K562 (cell line): ENCODE data around the gene PTBP3. TPM values are rescaled to one million over a fixed set of nuclear protein-coding genes. Genes with fewer than 3 reads are reported as not detected.

Experiments used
- ARHGAP35 ChIP-seq: fragments of 450-650 bp; IDR thresholded peaks from 2 replicates; pipeline ENCODE4 v1.6.1; 2018; ENCODE audit not compliant: partially characterized antibody
- BCOR ChIP-seq: fragments of 450-650 bp; IDR thresholded peaks from 2 replicates; pipeline ENCODE4 v1.6.1; 2016
- CHD4 ChIP-seq: fragments of 200-600 bp; sonication (generic); IDR thresholded peaks from 3 replicates; pipeline ENCODE4 v1.6.1; 2012; ENCODE audit warnings: low read depth, mild to moderate bottlenecking, mixed read lengths, low read length, inconsistent platforms; ENCODE audit not compliant: insufficient read depth, insufficient replicate concordance, poor library complexity, severe bottlenecking
- LCOR ChIP-seq: sonication (generic); formaldehyde crosslinking; IDR thresholded peaks from 2 replicates; pipeline ENCODE4 v1.8.0; 2022; ENCODE audit warnings: mild to moderate bottlenecking, missing genetic modification reagents
- MAFF ChIP-seq: IDR thresholded peaks from 2 replicates; pipeline ENCODE4 v1.6.1; 2012; ENCODE audit warnings: low read length, improper control_type of control experiment
- MBD2 ChIP-seq: sonication (generic); IDR thresholded peaks from 2 replicates; pipeline ENCODE4 v1.6.1; 2016; ENCODE audit warnings: low read depth, borderline replicate concordance
- SMARCC2 ChIP-seq: fragments of 450-650 bp; IDR thresholded peaks from 2 replicates; pipeline ENCODE4 v1.6.1; 2017; ENCODE audit warnings: antibody characterized with exemption, moderate library complexity, mild to moderate bottlenecking, low read depth
- YY1 ChIP-seq, 3 experiments: IDR thresholded peaks; 2 replicates each; pipeline ENCODE4 v1.6.1; 2011; ENCODE audit warnings: low read length in 2 of 3, mild to moderate bottlenecking in 2 of 3, moderate library complexity in 2 of 3, borderline replicate concordance in 1 of 3, control low read depth in 1 of 3, low read depth in 1 of 3; ENCODE audit not compliant: insufficient read depth in 3 of 3, insufficient replicate concordance in 2 of 3, control insufficient read depth in 1 of 3, insufficient read length in 1 of 3; ENCODE audit errors: extremely low read depth in 1 of 3
- ZBTB7A ChIP-seq: IDR thresholded peaks from 2 replicates; pipeline ENCODE4 v1.6.1; 2011; ENCODE audit warnings: low read depth, mild to moderate bottlenecking, low read length, moderate library complexity, borderline replicate concordance; ENCODE audit not compliant: control insufficient read depth
- ZNF785 ChIP-seq: fragments of 250-450 bp; sonication (Bioruptor Pico); IDR thresholded peaks from 2 replicates; pipeline ENCODE4 v1.4.0; 2020; ENCODE audit warnings: mild to moderate bottlenecking
- polyA plus RNA-seq, 8 experiments: library from polyadenylated mRNA; depleted of rRNA in 4 of 8; stranded (reverse) in 5 of 8; unstranded in 3 of 8; fragments of >200 nt; fragmentation: Nextera tagmentation in 2 of 8; fragmentation: Illumina TruSeq in 1 of 8; extraction: Ambion mirVana in 2 of 8; extraction: Trizol in 1 of 8; gene quantifications; 2 replicates each; pipeline versions ENCODE4 v1.2.1 to v1.2.3, GENCODE V29; 2011 to 2014; ENCODE audit warnings: inconsistent platforms in 1 of 8, missing spikeins in 1 of 8
- total RNA-seq, 7 experiments: library from RNA; depleted of rRNA in 6 of 7; stranded (reverse); fragments of >200 nt in 6 of 7; fragmentation: Illumina TruSeq in 2 of 7; extraction: Trizol in 2 of 7; gene quantifications; 2 replicates each; pipeline versions ENCODE4 v1.2.1 to v1.2.3, GENCODE V29; 2011 to 2021; ENCODE audit warnings: low replicate concordance in 1 of 7
- TF ChIP-seq, protein P1 (sequence below), 3 experiments: fragments of 200-800 bp in 1 of 3; fragments of 250-450 bp in 1 of 3; fragments of 450-650 bp in 1 of 3; sonication (Bioruptor Pico) in 1 of 3; sonication (Bioruptor generic) in 1 of 3; formaldehyde crosslinking in 1 of 3; IDR thresholded peaks; 2 replicates each; pipeline versions ENCODE4 v1.6.1 to v1.8.0; 2016 to 2022; ENCODE audit warnings: mild to moderate bottlenecking in 2 of 3, missing genetic modification characterization in 2 of 3, missing compliant biosample characterization in 1 of 3, moderate library complexity in 1 of 3
- TF ChIP-seq, protein P2 (sequence below): fragments of 150-350 bp; IDR thresholded peaks from 2 replicates; pipeline ENCODE4 v1.6.1; 2014; ENCODE audit warnings: low read depth, mild to moderate bottlenecking, low read length, borderline replicate concordance
- TF ChIP-seq, protein P3 (sequence below): fragments of 250-450 bp; sonication (Bioruptor Pico); IDR thresholded peaks from 2 replicates; pipeline ENCODE4 v1.5.0; 2021; ENCODE audit warnings: mild to moderate bottlenecking, borderline replicate concordance

Gene PTBP3
- total and polyA plus RNA-seq, 9 of the 15 experiments (the other 6 are each of a cell fraction or from before 2014, with no cell fraction given), result 22.4 to 132 (median 68.0) TPM

DNA sequence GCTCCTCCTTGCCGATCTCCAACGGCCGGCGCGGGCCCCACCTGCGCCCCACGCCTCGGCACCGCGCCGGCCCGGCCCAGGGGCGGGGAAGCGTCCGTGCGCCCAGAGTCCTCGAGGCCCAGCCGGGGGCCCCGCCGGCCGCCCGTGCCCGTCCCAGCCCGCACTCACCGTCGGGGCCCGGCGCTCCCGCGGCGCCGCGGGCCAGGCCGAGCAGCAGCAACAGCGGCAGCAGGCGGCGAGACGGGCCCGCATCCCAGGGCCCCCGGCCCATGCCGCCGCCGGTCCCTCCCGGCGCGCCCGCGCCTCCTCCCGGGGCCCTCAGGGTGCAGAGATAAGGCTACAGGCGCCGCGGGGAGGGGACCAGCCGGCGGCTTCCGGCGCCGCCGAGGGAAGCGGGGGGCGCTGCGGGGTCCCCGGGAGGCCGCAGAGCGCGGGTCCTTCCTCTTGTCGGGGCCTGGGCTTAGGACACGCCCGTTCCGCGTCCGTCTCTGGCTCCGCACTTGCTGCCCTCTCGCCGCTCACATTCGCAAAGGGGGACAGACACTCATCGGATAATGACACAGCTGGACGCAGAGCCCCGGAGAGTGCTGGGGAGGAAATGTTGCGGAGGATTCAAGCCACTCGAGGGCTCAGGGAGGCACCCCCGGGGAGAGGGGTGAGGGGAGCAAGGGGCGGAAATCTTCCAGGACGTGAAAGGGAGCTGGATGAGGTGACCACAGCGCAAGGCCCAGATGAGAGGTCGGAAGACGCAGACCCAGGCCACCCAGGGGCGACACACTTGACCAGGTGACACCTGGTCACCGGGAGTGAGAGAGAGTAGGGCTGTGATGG, 158.2 kb downstream of the PTBP3 start, which contains the start of gene SUSD1 (continued):
- TF ChIP-seq CHD4 (no peak), BCOR (no peak), YY1 (IDR thresholded peaks at IDR 0.05; ENCODE audit: borderline replicate concordance in 1 of 3, control insufficient read depth in 1 of 3, extremely low read depth in 1 of 3, insufficient read depth in 3 of 3, insufficient read length in 1 of 3, insufficient replicate concordance in 2 of 3, low read depth in 1 of 3, low read length in 2 of 3) (peak in 2 of 3 experiments; percentile 47 to 58), ZBTB7A (peak; percentile 99), SMARCC2 (no peak), ZNF785 (no peak), MBD2 (no peak), LCOR (CRISPR knock-in tag) (no peak), ARHGAP35 (no peak), MAFF (no peak)
- TF ChIP-seq, protein P1, sequence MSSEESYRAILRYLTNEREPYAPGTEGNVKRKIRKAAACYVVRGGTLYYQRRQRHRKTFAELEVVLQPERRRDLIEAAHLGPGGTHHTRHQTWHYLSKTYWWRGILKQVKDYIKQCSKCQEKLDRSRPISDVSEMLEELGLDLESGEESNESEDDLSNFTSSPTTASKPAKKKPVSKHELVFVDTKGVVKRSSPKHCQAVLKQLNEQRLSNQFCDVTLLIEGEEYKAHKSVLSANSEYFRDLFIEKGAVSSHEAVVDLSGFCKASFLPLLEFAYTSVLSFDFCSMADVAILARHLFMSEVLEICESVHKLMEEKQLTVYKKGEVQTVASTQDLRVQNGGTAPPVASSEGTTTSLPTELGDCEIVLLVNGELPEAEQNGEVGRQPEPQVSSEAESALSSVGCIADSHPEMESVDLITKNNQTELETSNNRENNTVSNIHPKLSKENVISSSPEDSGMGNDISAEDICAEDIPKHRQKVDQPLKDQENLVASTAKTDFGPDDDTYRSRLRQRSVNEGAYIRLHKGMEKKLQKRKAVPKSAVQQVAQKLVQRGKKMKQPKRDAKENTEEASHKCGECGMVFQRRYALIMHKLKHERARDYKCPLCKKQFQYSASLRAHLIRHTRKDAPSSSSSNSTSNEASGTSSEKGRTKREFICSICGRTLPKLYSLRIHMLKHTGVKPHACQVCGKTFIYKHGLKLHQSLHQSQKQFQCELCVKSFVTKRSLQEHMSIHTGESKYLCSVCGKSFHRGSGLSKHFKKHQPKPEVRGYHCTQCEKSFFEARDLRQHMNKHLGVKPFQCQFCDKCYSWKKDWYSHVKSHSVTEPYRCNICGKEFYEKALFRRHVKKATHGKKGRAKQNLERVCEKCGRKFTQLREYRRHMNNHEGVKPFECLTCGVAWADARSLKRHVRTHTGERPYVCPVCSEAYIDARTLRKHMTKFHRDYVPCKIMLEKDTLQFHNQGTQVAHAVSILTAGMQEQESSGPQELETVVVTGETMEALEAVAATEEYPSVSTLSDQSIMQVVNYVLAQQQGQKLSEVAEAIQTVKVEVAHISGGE (CRISPR knock-in tag; IDR thresholded peaks at IDR 0.05), result peak in 2 of 3 experiments; percentile 65 to 90; a peak in 3 of 6 replicates
- TF ChIP-seq, protein P2, sequence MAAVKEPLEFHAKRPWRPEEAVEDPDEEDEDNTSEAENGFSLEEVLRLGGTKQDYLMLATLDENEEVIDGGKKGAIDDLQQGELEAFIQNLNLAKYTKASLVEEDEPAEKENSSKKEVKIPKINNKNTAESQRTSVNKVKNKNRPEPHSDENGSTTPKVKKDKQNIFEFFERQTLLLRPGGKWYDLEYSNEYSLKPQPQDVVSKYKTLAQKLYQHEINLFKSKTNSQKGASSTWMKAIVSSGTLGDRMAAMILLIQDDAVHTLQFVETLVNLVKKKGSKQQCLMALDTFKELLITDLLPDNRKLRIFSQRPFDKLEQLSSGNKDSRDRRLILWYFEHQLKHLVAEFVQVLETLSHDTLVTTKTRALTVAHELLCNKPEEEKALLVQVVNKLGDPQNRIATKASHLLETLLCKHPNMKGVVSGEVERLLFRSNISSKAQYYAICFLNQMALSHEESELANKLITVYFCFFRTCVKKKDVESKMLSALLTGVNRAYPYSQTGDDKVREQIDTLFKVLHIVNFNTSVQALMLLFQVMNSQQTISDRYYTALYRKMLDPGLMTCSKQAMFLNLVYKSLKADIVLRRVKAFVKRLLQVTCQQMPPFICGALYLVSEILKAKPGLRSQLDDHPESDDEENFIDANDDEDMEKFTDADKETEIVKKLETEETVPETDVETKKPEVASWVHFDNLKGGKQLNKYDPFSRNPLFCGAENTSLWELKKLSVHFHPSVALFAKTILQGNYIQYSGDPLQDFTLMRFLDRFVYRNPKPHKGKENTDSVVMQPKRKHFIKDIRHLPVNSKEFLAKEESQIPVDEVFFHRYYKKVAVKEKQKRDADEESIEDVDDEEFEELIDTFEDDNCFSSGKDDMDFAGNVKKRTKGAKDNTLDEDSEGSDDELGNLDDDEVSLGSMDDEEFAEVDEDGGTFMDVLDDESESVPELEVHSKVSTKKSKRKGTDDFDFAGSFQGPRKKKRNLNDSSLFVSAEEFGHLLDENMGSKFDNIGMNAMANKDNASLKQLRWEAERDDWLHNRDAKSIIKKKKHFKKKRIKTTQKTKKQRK, result no peak
- TF ChIP-seq, protein P3, sequence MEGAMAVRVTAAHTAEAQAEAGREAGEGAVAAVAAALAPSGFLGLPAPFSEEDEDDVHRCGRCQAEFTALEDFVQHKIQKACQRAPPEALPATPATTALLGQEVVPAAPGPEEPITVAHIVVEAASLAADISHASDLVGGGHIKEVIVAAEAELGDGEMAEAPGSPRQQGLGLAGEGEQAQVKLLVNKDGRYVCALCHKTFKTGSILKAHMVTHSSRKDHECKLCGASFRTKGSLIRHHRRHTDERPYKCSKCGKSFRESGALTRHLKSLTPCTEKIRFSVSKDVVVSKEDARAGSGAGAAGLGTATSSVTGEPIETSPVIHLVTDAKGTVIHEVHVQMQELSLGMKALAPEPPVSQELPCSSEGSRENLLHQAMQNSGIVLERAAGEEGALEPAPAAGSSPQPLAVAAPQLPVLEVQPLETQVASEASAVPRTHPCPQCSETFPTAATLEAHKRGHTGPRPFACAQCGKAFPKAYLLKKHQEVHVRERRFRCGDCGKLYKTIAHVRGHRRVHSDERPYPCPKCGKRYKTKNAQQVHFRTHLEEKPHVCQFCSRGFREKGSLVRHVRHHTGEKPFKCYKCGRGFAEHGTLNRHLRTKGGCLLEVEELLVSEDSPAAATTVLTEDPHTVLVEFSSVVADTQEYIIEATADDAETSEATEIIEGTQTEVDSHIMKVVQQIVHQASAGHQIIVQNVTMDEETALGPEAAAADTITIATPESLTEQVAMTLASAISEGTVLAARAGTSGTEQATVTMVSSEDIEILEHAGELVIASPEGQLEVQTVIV (CRISPR knock-in tag), result no peak
